ENCODE measurements around the gene CCDC91.

DNA sequence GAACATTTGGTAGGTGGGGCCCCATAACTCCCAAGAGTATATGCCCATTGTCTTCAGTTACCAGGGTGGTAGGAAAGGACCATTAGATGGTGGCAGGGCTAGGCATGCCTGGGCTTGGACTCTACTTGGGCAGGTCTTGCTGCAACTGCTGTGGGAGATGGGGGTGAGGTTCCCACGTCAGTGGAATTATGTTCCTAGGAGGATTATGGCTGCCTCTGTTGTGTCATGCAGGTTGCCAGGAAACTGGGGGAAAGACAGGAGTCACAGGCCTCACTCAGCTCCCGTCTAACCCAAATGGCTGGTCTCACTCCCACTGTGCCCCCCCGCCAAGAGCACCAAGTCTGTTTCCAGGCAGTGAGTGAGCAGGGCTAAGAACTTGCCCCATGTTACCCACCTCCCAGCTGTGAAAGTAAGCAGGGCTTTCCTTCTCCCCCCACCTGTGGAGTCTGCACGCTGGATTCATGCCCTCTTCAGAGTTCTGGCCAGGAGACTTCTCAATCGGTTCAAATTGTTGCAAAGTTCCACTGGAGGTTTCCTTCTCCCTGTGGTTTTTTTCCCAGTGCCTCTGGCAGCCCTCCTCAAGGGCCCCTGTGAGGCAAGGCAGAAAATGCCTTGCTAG, 337.5 kb downstream of the CCDC91 start:
- TF ChIP-seq HDAC2 (IDR thresholded peaks at IDR 0.05) (no peak), EP300 (IDR thresholded peaks at IDR 0.05) (no peak), CBX8 (IDR thresholded peaks at IDR 0.05) (no peak), CBX2 (IDR thresholded peaks at IDR 0.05; ENCODE audit: borderline replicate concordance, low read depth) (no peak), POLR2A (IDR thresholded peaks at IDR 0.05; ENCODE audit: low read length) (no peak), MYC (IDR thresholded peaks at IDR 0.05; ENCODE audit: borderline replicate concordance, low read length) (no peak), E2F6 (IDR thresholded peaks at IDR 0.05; ENCODE audit: borderline replicate concordance, low read depth) (no peak), KDM1A (IDR thresholded peaks at IDR 0.05; ENCODE audit: low read depth) (no peak), MAX (IDR thresholded peaks at IDR 0.05) (no peak), MAFK (IDR thresholded peaks at IDR 0.05; ENCODE audit: partially characterized antibody) (no peak), ESRRA (IDR thresholded peaks at IDR 0.05; ENCODE audit: borderline replicate concordance, low read length) (no peak)
- TF ChIP-seq, protein P1, sequence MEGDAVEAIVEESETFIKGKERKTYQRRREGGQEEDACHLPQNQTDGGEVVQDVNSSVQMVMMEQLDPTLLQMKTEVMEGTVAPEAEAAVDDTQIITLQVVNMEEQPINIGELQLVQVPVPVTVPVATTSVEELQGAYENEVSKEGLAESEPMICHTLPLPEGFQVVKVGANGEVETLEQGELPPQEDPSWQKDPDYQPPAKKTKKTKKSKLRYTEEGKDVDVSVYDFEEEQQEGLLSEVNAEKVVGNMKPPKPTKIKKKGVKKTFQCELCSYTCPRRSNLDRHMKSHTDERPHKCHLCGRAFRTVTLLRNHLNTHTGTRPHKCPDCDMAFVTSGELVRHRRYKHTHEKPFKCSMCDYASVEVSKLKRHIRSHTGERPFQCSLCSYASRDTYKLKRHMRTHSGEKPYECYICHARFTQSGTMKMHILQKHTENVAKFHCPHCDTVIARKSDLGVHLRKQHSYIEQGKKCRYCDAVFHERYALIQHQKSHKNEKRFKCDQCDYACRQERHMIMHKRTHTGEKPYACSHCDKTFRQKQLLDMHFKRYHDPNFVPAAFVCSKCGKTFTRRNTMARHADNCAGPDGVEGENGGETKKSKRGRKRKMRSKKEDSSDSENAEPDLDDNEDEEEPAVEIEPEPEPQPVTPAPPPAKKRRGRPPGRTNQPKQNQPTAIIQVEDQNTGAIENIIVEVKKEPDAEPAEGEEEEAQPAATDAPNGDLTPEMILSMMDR (IDR thresholded peaks at IDR 0.05), result no peak
- TF ChIP-seq, protein P2, sequence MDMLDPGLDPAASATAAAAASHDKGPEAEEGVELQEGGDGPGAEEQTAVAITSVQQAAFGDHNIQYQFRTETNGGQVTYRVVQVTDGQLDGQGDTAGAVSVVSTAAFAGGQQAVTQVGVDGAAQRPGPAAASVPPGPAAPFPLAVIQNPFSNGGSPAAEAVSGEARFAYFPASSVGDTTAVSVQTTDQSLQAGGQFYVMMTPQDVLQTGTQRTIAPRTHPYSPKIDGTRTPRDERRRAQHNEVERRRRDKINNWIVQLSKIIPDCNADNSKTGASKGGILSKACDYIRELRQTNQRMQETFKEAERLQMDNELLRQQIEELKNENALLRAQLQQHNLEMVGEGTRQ (IDR thresholded peaks at IDR 0.05), result no peak

All from A549 (cell line).